Hepatocyte (in vitro differentiated cells): Measurements from ENCODE around the gene LPP.

Experiments
- EZH2 ChIP-seq: fragments of 200-600 bp; sonication (generic); IDR thresholded peaks from 2 replicates; pipeline ENCODE4 v1.6.1; 2016; ENCODE audit warnings: antibody characterized with exemption, mild to moderate bottlenecking, borderline replicate concordance
- EZH2phosphoT487 ChIP-seq: fragments of 200-600 bp; sonication (generic); IDR thresholded peaks from one replicate; pipeline ENCODE4 v1.6.1; 2018; ENCODE audit warnings: antibody characterized with exemption, mild to moderate bottlenecking, low read depth, moderate library complexity; ENCODE audit not compliant: unreplicated experiment, severe bottlenecking
- TF ChIP-seq, protein P1 (sequence below): fragments of 200-600 bp; sonication (generic); IDR thresholded peaks from 2 replicates; pipeline ENCODE4 v1.5.1; 2016; ENCODE audit warnings: antibody characterized with exemption, mild to moderate bottlenecking; ENCODE audit not compliant: poor library complexity

- TF ChIP-seq EZH2: no peak
- TF ChIP-seq, protein P1, sequence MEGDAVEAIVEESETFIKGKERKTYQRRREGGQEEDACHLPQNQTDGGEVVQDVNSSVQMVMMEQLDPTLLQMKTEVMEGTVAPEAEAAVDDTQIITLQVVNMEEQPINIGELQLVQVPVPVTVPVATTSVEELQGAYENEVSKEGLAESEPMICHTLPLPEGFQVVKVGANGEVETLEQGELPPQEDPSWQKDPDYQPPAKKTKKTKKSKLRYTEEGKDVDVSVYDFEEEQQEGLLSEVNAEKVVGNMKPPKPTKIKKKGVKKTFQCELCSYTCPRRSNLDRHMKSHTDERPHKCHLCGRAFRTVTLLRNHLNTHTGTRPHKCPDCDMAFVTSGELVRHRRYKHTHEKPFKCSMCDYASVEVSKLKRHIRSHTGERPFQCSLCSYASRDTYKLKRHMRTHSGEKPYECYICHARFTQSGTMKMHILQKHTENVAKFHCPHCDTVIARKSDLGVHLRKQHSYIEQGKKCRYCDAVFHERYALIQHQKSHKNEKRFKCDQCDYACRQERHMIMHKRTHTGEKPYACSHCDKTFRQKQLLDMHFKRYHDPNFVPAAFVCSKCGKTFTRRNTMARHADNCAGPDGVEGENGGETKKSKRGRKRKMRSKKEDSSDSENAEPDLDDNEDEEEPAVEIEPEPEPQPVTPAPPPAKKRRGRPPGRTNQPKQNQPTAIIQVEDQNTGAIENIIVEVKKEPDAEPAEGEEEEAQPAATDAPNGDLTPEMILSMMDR: no peak
- no peak for TF ChIP-seq EZH2phosphoT487
Measured at GRCh38 chr3:188706599-188706998, 552.6 kb downstream of the LPP start.
